Measurements from ENCODE around the gene MYBPC2.

- no peak for TF ChIP-seq RFX1 (IDR thresholded peaks at IDR 0.05)
- no peak for TF ChIP-seq BHLHE40 (IDR thresholded peaks at IDR 0.05; ENCODE audit: low read length)
- TF ChIP-seq EZH2 (IDR thresholded peaks at IDR 0.05; ENCODE audit: borderline replicate concordance, low read depth, low read length) = no peak
- no peak for TF ChIP-seq CHCHD3 (CRISPR knock-in tag; IDR thresholded peaks at IDR 0.05)
Observed at GRCh38 chr19:50387176-50387867, 45.4 kb upstream of the MYBPC2 start.

Measured in K562 (cell line).